HepG2 (cell line): ENCODE measurements around the gene BCL2L1. TPM values are rescaled to one million over a fixed set of nuclear protein-coding genes. Genes with fewer than 3 reads are reported as not detected.
A peak's percentile ranks its signal among the peaks of the same experiment; 100 is the strongest.

Source experiments
- CBX2 ChIP-seq, 2 experiments: fragments of 200-600 bp in 1 of 2; sonication (generic); formaldehyde crosslinking in 1 of 2; IDR thresholded peaks; 2 replicates each; pipeline versions ENCODE4 v1.7.0 to v1.8.1; 2018 to 2022; ENCODE audit warnings: low read depth in 2 of 2, low read length in 1 of 2, mild to moderate bottlenecking in 1 of 2, missing genetic modification reagents in 1 of 2
- DNMT3B ChIP-seq: conservative IDR thresholded peaks from 2 replicates; pipeline ENCODE4 v1.6.1; 2016; ENCODE audit warnings: missing biosample characterization, control low read depth
- HDAC6 ChIP-seq: fragments of 200-600 bp; sonication (generic); IDR thresholded peaks from 2 replicates; pipeline ENCODE4 v1.7.0; 2017; ENCODE audit warnings: mild to moderate bottlenecking, antibody characterized with exemption, low read length, low read depth
- KMT2A ChIP-seq: sonication (generic); formaldehyde crosslinking; IDR thresholded peaks from 2 replicates; pipeline ENCODE4 v1.4.0; 2020; ENCODE audit warnings: missing genetic modification reagents
- MIER2 ChIP-seq: IDR thresholded peaks from 2 replicates; pipeline ENCODE4 v1.6.1; 2016; ENCODE audit warnings: missing biosample characterization, missing genetic modification reagents
- MXD3 ChIP-seq: IDR thresholded peaks from 2 replicates; pipeline ENCODE4 v1.6.1; 2016; ENCODE audit warnings: mild to moderate bottlenecking, missing biosample characterization, missing genetic modification reagents
- NR2F1 ChIP-seq, 2 experiments: fragments of 450-650 bp in 1 of 2; formaldehyde crosslinking in 1 of 2; IDR thresholded peaks; 2 replicates each; pipeline versions ENCODE4 v1.5.0 to v1.6.1; 2016 to 2020; ENCODE audit warnings: mild to moderate bottlenecking in 1 of 2, missing compliant biosample characterization in 1 of 2, missing genetic modification reagents in 1 of 2, moderate library complexity in 1 of 2
- PAX8 ChIP-seq: sonication (generic); formaldehyde crosslinking; IDR thresholded peaks from 2 replicates; pipeline ENCODE4 v1.8.0; 2022; ENCODE audit warnings: mild to moderate bottlenecking, missing genetic modification reagents, borderline replicate concordance
- RFX3 ChIP-seq: IDR thresholded peaks from 2 replicates; pipeline ENCODE4 v1.6.1; 2016; ENCODE audit warnings: missing biosample characterization, missing genetic modification reagents
- RFX5 ChIP-seq: IDR thresholded peaks from 2 replicates; pipeline ENCODE4 v1.6.1; 2011; ENCODE audit warnings: low read depth, low read length, improper control_type of control experiment
- TCF12 ChIP-seq, 2 experiments: fragments of 450-650 bp in 1 of 2; sonication (generic) in 1 of 2; formaldehyde crosslinking in 1 of 2; IDR thresholded peaks; 2 replicates each; pipeline versions ENCODE4 v1.6.1 to v1.8.0; 2017 to 2022; ENCODE audit warnings: antibody characterized with exemption in 1 of 2, mild to moderate bottlenecking in 1 of 2, missing genetic modification reagents in 1 of 2, moderate library complexity in 1 of 2
- ZBTB34 ChIP-seq: sonication (generic); formaldehyde crosslinking; IDR thresholded peaks from 2 replicates; pipeline ENCODE4 v1.8.0; 2022; ENCODE audit warnings: mild to moderate bottlenecking, missing genetic modification reagents
- ZNF33A ChIP-seq: sonication (generic); formaldehyde crosslinking; IDR thresholded peaks from 2 replicates; pipeline ENCODE4 v1.5.1; 2020; ENCODE audit warnings: missing genetic modification reagents, mild to moderate bottlenecking, moderate library complexity, borderline replicate concordance
- ZNF558 ChIP-seq: sonication (generic); formaldehyde crosslinking; IDR thresholded peaks from 2 replicates; pipeline ENCODE4 v1.9.0; 2022; ENCODE audit warnings: mild to moderate bottlenecking, missing genetic modification reagents, borderline replicate concordance
- ZNF768 ChIP-seq: sonication (generic); formaldehyde crosslinking; IDR thresholded peaks from 2 replicates; pipeline ENCODE4 v1.4.0; 2020; ENCODE audit warnings: missing genetic modification reagents
- ZNF775 ChIP-seq: sonication (generic); formaldehyde crosslinking; IDR thresholded peaks from 2 replicates; pipeline ENCODE4 v1.4.0; 2020; ENCODE audit warnings: missing genetic modification reagents, mild to moderate bottlenecking, moderate library complexity, borderline replicate concordance
- polyA plus RNA-seq, 8 experiments: library from polyadenylated mRNA; depleted of rRNA in 3 of 8; stranded (reverse) in 7 of 8; unstranded in 1 of 8; fragments of >200 nt; fragmentation: Illumina TruSeq in 4 of 8; extraction: Trizol in 4 of 8; gene quantifications; 2 replicates each; pipeline versions ENCODE4 v1.2.1 to v1.2.3, GENCODE V29; 2011 to 2016; ENCODE audit warnings: low read depth in 4 of 8, missing spikeins in 1 of 8, mixed read lengths in 1 of 8; ENCODE audit not compliant: insufficient read depth in 1 of 8
- total RNA-seq, 5 experiments: library from RNA; depleted of rRNA; stranded (reverse); fragments of >200 nt; fragmentation: Illumina TruSeq; extraction: Trizol; gene quantifications; 2 replicates each; pipeline ENCODE4 v1.2.3, GENCODE V29; 2016; ENCODE audit warnings: low read depth in 1 of 5
- TF ChIP-seq, protein P1 (sequence below): sonication (generic); formaldehyde crosslinking; IDR thresholded peaks from 2 replicates; pipeline ENCODE4 v1.4.0; 2020; ENCODE audit warnings: missing genetic modification reagents, mild to moderate bottlenecking, borderline replicate concordance
- TF ChIP-seq, protein P2 (sequence below): sonication (generic); formaldehyde crosslinking; IDR thresholded peaks from 2 replicates; pipeline ENCODE4 v1.5.0; 2020; ENCODE audit warnings: missing genetic modification reagents, mild to moderate bottlenecking, borderline replicate concordance
- TF ChIP-seq, protein P3 (sequence below): sonication (generic); formaldehyde crosslinking; IDR thresholded peaks from 2 replicates; pipeline ENCODE4 v1.5.1; 2020; ENCODE audit warnings: missing genetic modification reagents, mild to moderate bottlenecking, borderline replicate concordance

The BCL2L1 gene
- total and polyA plus RNA-seq, 2 of the 13 experiments (the other 11 are each of a cell fraction or from before 2014, with no cell fraction given), result 164 to 258 TPM

DNA sequence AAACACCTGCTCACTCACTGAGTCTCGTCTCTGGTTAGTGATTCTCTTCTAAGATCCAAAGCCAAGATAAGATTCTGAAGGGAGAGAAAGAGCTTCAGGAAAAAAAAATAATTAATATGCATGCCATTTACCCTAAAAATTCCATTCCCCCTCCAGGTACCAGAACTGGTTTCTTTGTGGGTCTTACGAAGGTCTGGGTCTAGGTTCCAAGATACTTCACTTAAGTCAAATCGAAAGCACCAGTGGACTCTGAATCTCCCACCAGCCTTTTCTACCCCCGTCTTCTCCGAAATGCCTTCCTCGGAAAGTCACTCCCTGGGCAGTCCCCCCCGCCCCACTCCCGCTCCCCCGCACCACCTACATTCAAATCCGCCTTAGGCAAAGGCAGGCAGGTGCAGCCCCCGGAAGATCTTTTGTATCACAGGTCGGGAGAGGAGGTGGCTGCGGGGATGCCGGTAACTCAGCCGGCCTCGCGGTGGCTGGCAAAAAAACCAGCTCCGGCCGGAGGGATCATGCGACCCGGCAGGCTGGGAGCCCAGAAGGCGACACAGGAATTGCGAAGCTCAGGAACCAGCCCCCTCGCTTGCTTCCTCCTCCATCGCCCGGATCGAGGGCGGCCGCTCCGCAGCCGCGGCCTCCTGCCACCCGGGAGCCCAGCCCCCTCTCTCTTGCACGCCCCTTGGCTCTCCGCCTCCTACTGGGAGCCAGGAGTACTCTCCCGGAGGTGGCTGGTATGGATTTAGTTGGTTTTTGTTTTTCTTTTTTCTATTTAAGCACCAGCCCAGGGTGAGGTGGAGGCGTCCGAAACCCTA lies at the start of gene BCL2L1 (continued):
- TF ChIP-seq ZNF33A (no peak), ZNF558 (CRISPR knock-in tag) (no peak; the same call in 1 of the 2 replicates), NR2F1 (CRISPR knock-in tag; IDR thresholded peaks at IDR 0.05) (peak; percentile 3 to 9; a peak in 1 of 4 replicates), CBX2 (IDR thresholded peaks at IDR 0.05; ENCODE audit: low read depth, low read length) (no peak), CBX2 (CRISPR knock-in tag; IDR thresholded peaks at IDR 0.05; ENCODE audit: low read depth) (no peak), ZBTB34 (CRISPR knock-in tag) (no peak), TCF12 (IDR thresholded peaks at IDR 0.05) (no peak), TCF12 (CRISPR knock-in tag; IDR thresholded peaks at IDR 0.05) (no peak), MIER2 (CRISPR knock-in tag) (peak; percentile 12; the same call in 1 of the 2 replicates), ZNF775 (CRISPR knock-in tag) (peak; percentile 90; the same call in 1 of the 2 replicates), MXD3 (CRISPR knock-in tag) (peak; percentile 64), RFX3 (CRISPR knock-in tag) (peak; percentile 46; the same call in 1 of the 2 replicates), PAX8 (CRISPR knock-in tag) (no peak), ZNF768 (CRISPR knock-in tag) (peak; percentile 57), HDAC6 (0 out of 2 replicates have a peak, but pooled peaks have one; percentile 80), DNMT3B (CRISPR knock-in tag) (no peak; the same call in 1 of the 2 replicates), KMT2A (peak; percentile 79; the same call in 1 of the 2 replicates), RFX5 (0 out of 2 replicates have a peak, but pooled peaks have one; percentile 9)
- TF ChIP-seq, protein P1, sequence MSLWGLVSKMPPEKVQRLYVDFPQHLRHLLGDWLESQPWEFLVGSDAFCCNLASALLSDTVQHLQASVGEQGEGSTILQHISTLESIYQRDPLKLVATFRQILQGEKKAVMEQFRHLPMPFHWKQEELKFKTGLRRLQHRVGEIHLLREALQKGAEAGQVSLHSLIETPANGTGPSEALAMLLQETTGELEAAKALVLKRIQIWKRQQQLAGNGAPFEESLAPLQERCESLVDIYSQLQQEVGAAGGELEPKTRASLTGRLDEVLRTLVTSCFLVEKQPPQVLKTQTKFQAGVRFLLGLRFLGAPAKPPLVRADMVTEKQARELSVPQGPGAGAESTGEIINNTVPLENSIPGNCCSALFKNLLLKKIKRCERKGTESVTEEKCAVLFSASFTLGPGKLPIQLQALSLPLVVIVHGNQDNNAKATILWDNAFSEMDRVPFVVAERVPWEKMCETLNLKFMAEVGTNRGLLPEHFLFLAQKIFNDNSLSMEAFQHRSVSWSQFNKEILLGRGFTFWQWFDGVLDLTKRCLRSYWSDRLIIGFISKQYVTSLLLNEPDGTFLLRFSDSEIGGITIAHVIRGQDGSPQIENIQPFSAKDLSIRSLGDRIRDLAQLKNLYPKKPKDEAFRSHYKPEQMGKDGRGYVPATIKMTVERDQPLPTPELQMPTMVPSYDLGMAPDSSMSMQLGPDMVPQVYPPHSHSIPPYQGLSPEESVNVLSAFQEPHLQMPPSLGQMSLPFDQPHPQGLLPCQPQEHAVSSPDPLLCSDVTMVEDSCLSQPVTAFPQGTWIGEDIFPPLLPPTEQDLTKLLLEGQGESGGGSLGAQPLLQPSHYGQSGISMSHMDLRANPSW (CRISPR knock-in tag), result no peak
- TF ChIP-seq, protein P2, sequence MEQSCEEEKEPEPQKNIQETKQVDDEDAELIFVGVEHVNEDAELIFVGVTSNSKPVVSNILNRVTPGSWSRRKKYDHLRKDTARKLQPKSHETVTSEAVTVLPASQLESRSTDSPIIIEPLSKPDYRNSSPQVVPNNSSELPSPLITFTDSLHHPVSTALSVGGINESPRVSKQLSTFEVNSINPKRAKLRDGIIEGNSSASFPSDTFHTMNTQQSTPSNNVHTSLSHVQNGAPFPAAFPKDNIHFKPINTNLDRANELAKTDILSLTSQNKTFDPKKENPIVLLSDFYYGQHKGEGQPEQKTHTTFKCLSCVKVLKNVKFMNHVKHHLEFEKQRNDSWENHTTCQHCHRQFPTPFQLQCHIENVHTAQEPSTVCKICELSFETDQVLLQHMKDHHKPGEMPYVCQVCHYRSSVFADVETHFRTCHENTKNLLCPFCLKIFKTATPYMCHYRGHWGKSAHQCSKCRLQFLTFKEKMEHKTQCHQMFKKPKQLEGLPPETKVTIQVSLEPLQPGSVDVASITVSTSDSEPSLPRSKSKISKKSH (CRISPR knock-in tag), result peak; percentile 68; the same call in 1 of the 2 replicates
- TF ChIP-seq, protein P3, sequence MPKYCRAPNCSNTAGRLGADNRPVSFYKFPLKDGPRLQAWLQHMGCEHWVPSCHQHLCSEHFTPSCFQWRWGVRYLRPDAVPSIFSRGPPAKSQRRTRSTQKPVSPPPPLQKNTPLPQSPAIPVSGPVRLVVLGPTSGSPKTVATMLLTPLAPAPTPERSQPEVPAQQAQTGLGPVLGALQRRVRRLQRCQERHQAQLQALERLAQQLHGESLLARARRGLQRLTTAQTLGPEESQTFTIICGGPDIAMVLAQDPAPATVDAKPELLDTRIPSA (CRISPR knock-in tag), result 0 out of 2 replicates have a peak, but pooled peaks have one; percentile 29
